K562 (cell line): ENCODE measurements around the gene NFYC. TPM values are rescaled to one million over a fixed set of nuclear protein-coding genes. Genes with fewer than 3 reads are reported as not detected.

ENCODE experiments used
- ATAC-seq: fragments of 200-7000 bp; cut with Tn5 transposase; 3 replicates; pipeline ENCODE4 v1.9.1; 2020; ENCODE audit warnings: moderate library complexity
- BruUV-seq: library from RNA; stranded (reverse); fragments of 400-500 nt; replicated peaks from 2 replicates; lab custom pipeline; 2021; lab: Mats Ljungman, UMichigan
- CTCF ChIA-PET: fragments of 300-600 bp; formaldehyde crosslinking; extraction: SDS; loops from one replicate; lab custom pipeline; 2021; ENCODE audit warnings: low intra/inter-chr PET ratio; lab: Yijun Ruan, JAX
- POLR2A ChIA-PET: fragments of 300-600, 350-650 bp; sonication (Branson Sonifier 250); formaldehyde crosslinking; extraction: SDS; loops from one replicate; lab custom pipeline; 2021; ENCODE audit warnings: antibody characterized with exemption, inconsistent platforms; lab: Yijun Ruan, JAX
- DNase-seq, 4 experiments: peaks; one replicate each; pipeline versions ENCODE4 v3.0.0 to v3.0.0-alpha.2; 2011 to 2018; ENCODE audit warnings: low spot score in 3 of 4, mixed read lengths in 3 of 4; ENCODE audit errors: extremely low read depth in 1 of 4
- FAIRE-seq: peaks from 2 replicates; lab custom pipeline; 2011; peaks lifted over from hg19 to GRCh38; lab: Jason Lieb, UNC
- H2AFZ ChIP-seq: 2 replicates; pipeline ENCODE4 v1.6.0; 2011; ENCODE audit warnings: low read depth, low read length, control low read depth, inconsistent platforms
- H3K27ac ChIP-seq: fragments of 200-600 bp; 3 replicates; pipeline ENCODE4 v1.8.0; 2011; ENCODE audit warnings: low read depth, mild to moderate bottlenecking, control low read depth, inconsistent platforms, low read length, moderate library complexity, mixed read lengths; ENCODE audit errors: extremely low read depth
- H3K27me3 ChIP-seq, 2 experiments: fragments of 300-600 bp in 1 of 2; 2 replicates in 1 of 2; 3 replicates in 1 of 2; pipeline versions ENCODE4 v1.6.0 to v1.8.0; 2011; ENCODE audit warnings: inconsistent platforms in 2 of 2, low read length in 2 of 2, mild to moderate bottlenecking in 1 of 2, mixed read lengths in 1 of 2, moderate library complexity in 1 of 2; ENCODE audit not compliant: control insufficient read depth in 2 of 2, insufficient read depth in 2 of 2
- H3K36me3 ChIP-seq: fragments of 300-600 bp; 3 replicates; pipeline ENCODE4 v1.8.0; 2011; ENCODE audit warnings: mild to moderate bottlenecking, low read length, inconsistent platforms; ENCODE audit not compliant: control insufficient read depth, insufficient read depth
- H3K4me1 ChIP-seq, 2 experiments: fragments of 200-600 bp in 1 of 2; replicated peaks in 1 of 2; 2 replicates in 1 of 2; 3 replicates in 1 of 2; pipeline versions ENCODE4 v1.5.1 to v1.8.0; 2011; ENCODE audit warnings: inconsistent platforms in 2 of 2, low read length in 2 of 2, mild to moderate bottlenecking in 1 of 2, mixed read lengths in 1 of 2, moderate library complexity in 1 of 2; ENCODE audit not compliant: control insufficient read depth in 2 of 2, insufficient read depth in 2 of 2
- H3K4me2 ChIP-seq: 2 replicates; pipeline ENCODE4 v1.6.1; 2011; ENCODE audit warnings: low read length, control low read depth, inconsistent platforms, mixed read lengths; ENCODE audit not compliant: insufficient read depth
- H3K4me3 ChIP-seq: fragments of 200-600 bp; sonication (generic), shearing (Covaris generic); 2 replicates; pipeline ENCODE4 v1.5.1; 2016; ENCODE audit warnings: control low read depth, inconsistent platforms
- H3K79me2 ChIP-seq: fragments of 200-600 bp; 3 replicates; pipeline ENCODE4 v1.8.0; 2011; ENCODE audit warnings: low read length, inconsistent platforms; ENCODE audit not compliant: control insufficient read depth, insufficient read depth
- H3K9ac ChIP-seq, 2 experiments: 2 replicates each; pipeline versions ENCODE4 v1.6.0 to v1.6.1; 2011; ENCODE audit warnings: low read depth in 2 of 2, low read length in 2 of 2, control low read depth in 1 of 2, inconsistent platforms in 1 of 2, mild to moderate bottlenecking in 1 of 2, mixed read lengths in 1 of 2; ENCODE audit not compliant: insufficient read depth in 1 of 2
- H3K9me1 ChIP-seq: one replicate; pipeline ENCODE4 v1.6.0; 2011; ENCODE audit warnings: inconsistent platforms, mild to moderate bottlenecking, low read length, moderate library complexity; ENCODE audit not compliant: control insufficient read depth, insufficient read depth
- H3K9me3 ChIP-seq: replicated peaks from 2 replicates; pipeline ENCODE4 v1.5.1; 2011; ENCODE audit warnings: low read depth, low read length, inconsistent platforms; ENCODE audit not compliant: control insufficient read depth, insufficient read depth
- H4K20me1 ChIP-seq: replicated peaks from 2 replicates; pipeline ENCODE4 v1.6.1; 2011; ENCODE audit warnings: low read length, inconsistent platforms, mixed read lengths; ENCODE audit not compliant: control insufficient read depth, insufficient read depth
- CBFB ChIP-seq: sonication (generic); formaldehyde crosslinking; IDR thresholded peaks from 2 replicates; pipeline ENCODE4 v1.4.0; 2020; ENCODE audit warnings: mild to moderate bottlenecking, missing genetic modification reagents
- CBX5 ChIP-seq: IDR thresholded peaks from 2 replicates; pipeline ENCODE4 v1.6.1; 2014; ENCODE audit warnings: low read depth, borderline replicate concordance
- HMGN3 ChIP-seq: IDR thresholded peaks from 2 replicates; pipeline ENCODE4 v1.6.1; 2011; ENCODE audit warnings: borderline replicate concordance, low read depth, mild to moderate bottlenecking, mixed read lengths, low read length; ENCODE audit not compliant: insufficient read length; ENCODE audit errors: extremely low read depth
- HNRNPH1 ChIP-seq: fragments of 200-400 bp; formaldehyde crosslinking; optimal IDR thresholded peaks from 2 replicates; pipeline ENCODE3; 2017; ENCODE audit warnings: low read depth, mild to moderate bottlenecking, low read length, moderate library complexity
- PHB2 ChIP-seq: fragments of 450-650 bp; IDR thresholded peaks from 2 replicates; pipeline ENCODE4 v1.6.1; 2017; ENCODE audit warnings: low read depth
- RCOR1 ChIP-seq, 2 experiments: IDR thresholded peaks; 2 replicates each; pipeline ENCODE4 v1.6.1; 2012; ENCODE audit warnings: low read depth in 2 of 2, low read length in 2 of 2, borderline replicate concordance in 1 of 2, improper control_type of control experiment in 1 of 2
- SLC30A9 ChIP-seq: fragments of 250-450 bp; sonication (Bioruptor Pico); IDR thresholded peaks from 2 replicates; pipeline ENCODE4 v1.8.0; 2022; ENCODE audit warnings: mild to moderate bottlenecking, moderate library complexity
- ZKSCAN1 ChIP-seq: fragments of 150-350 bp; IDR thresholded peaks from 2 replicates; pipeline ENCODE4 v1.6.1; 2016; ENCODE audit warnings: low read depth, low read length
- ZNF175 ChIP-seq: fragments of 200-800 bp; sonication (Bioruptor generic); IDR thresholded peaks from 2 replicates; pipeline ENCODE4 v1.6.1; 2016; ENCODE audit warnings: low read depth, mild to moderate bottlenecking, missing genetic modification characterization, missing compliant biosample characterization
- WGBS: fragments of 100-300 bp; shearing (Covaris generic); methylation state at CpG from one replicate; pipeline ENCODE4 v1.1.6; 2016; ENCODE audit warnings: low coverage, mixed read lengths; ENCODE audit not compliant: insufficient coverage; ENCODE audit errors: missing lambda C conversion rate; 5-methylcytosine and 5-hydroxymethylcytosine counted together
- in situ Hi-C: fragments of 300-500 bp; cut with MboI; formaldehyde crosslinking; loops from 4 replicates; pipeline ENCODE4 v1.15.0; 2018; ENCODE audit warnings: inconsistent platforms, mixed read lengths
- intact Hi-C: fragments of 100-400 bp; cut with micrococcal nuclease; formaldehyde crosslinking; loops from 2 replicates; pipeline ENCODE4 v1.14.2; 2022
- polyA plus RNA-seq, 8 experiments: library from polyadenylated mRNA; depleted of rRNA in 4 of 8; stranded (reverse) in 5 of 8; unstranded in 3 of 8; fragments of >200 nt; fragmentation: Nextera tagmentation in 2 of 8; fragmentation: Illumina TruSeq in 1 of 8; extraction: Ambion mirVana in 2 of 8; extraction: Trizol in 1 of 8; gene quantifications; 2 replicates each; pipeline versions ENCODE4 v1.2.1 to v1.2.3, GENCODE V29; 2011 to 2014; ENCODE audit warnings: inconsistent platforms in 1 of 8, missing spikeins in 1 of 8
- total RNA-seq, 7 experiments: library from RNA; depleted of rRNA in 6 of 7; stranded (reverse); fragments of >200 nt in 6 of 7; fragmentation: Illumina TruSeq in 2 of 7; extraction: Trizol in 2 of 7; gene quantifications; 2 replicates each; pipeline versions ENCODE4 v1.2.1 to v1.2.3, GENCODE V29; 2011 to 2021; ENCODE audit warnings: low replicate concordance in 1 of 7
- TF ChIP-seq, protein P1 (sequence below): fragments of 450-650 bp; IDR thresholded peaks from 2 replicates; pipeline ENCODE4 v1.6.1; 2018; ENCODE audit not compliant: partially characterized antibody

NFYC gene
- total and polyA plus RNA-seq, 9 of the 15 experiments (the other 6 are each of a cell fraction or from before 2014, with no cell fraction given): 4.8 to 59.8 (median 41.1) TPM

DNA sequence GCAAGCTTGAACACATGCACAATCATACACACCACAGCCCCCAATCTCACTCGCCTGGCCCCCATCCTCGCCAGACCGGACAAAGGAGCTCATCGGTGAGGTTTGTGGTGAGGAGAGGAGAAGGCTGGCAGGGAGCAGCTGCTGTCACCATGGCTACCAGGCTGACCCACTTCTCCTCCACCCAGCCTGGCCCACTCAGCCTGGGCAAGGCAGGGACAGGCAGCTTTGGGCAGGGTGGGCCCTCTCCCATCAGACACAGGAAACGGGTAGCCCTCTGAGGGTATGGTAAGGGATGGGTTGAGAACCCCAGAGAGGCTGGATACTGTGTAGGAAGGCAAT, 41.9 kb upstream of the NFYC start:
- Histone ChIP-seq H3K9me3 (no peaks in the 10 kb centered on the region), H3K4me3 (no peak overlapping the region), H2AFZ (no peak overlapping the region), H3K9ac (peak overlapping the region in 1 of 2 experiments; percentile 49; a peak in 1 of 4 replicates), H4K20me1 (peaks cover 22% of the 10 kb centered on the region), H3K79me2 (no peaks in the 10 kb centered on the region), H3K27me3 (peaks cover 12 to 45% of the 10 kb centered on the region in 2 experiments; a peak in 4 of 5 replicates), H3K36me3 (no peaks in the 10 kb centered on the region), H3K27ac (no peak overlapping the region), H3K4me1 (peaks cover 17 to 19% of the 10 kb centered on the region in 2 experiments; a peak in 4 of 5 replicates), H3K9me1 (peaks cover 9% of the 10 kb centered on the region), H3K4me2 (no peak overlapping the region)
- ATAC-seq: no peak
- DNase-seq: no peak
- in situ Hi-C loops: no loop called here
- FAIRE-seq: no peak
- no peak for TF ChIP-seq CBX5
- TF ChIP-seq CBFB (CRISPR knock-in tag): 0 out of 2 replicates have a peak, but pooled peaks have one; percentile 16
- no peak for TF ChIP-seq PHB2
- TF ChIP-seq ZNF175 (CRISPR knock-in tag): no peak
- no peak for TF ChIP-seq RCOR1 (IDR thresholded peaks at IDR 0.05; ENCODE audit: borderline replicate concordance in 1 of 2, low read depth in 2 of 2, low read length in 2 of 2)
- no peak for TF ChIP-seq SLC30A9 (CRISPR knock-in tag)
- intact Hi-C loops: no loop called here
- 12% methylated on average over 5 of the region's 5 CpGs for WGBS
- POLR2A ChIA-PET: interaction anchor here (0.7 kb wide), 1 partner anchor 15 kb away, joined by 3 read pairs; no protein-coding TSS in a partner anchor
- CTCF ChIA-PET: no interaction called here
- BruUV-seq: no TSS peak

DNA sequence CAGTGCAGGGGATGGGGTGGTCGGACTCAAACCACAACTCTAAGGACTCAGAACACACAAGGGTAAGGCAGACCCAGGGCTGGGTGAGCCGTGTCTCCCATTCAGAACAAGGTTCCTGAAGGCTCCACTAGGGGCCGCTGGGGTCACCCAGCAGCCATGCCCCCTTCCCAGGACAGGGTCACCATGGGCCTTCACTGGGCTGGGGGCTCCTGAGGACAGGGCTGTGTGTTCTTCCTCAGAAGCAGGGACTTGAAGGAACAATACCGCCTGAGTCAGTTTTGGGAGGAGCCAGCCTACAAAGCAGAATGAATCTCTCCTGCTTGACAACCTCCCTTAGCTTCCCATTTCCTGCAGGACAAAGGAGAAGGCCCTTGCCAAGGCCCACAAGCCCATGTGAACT, 41.4 kb upstream of the NFYC start:
- Histone ChIP-seq H3K9me3 (no peaks in the 10 kb centered on the region), H2AFZ (peak overlapping the region; percentile 17; the same call in 1 of the 2 replicates), H3K79me2 (no peaks in the 10 kb centered on the region), H3K9me1 (peaks cover 4% of the 10 kb centered on the region), H3K36me3 (no peaks in the 10 kb centered on the region), H3K4me3 (no peak overlapping the region), H3K9ac (no peak overlapping the region), H4K20me1 (peaks cover 22% of the 10 kb centered on the region), H3K27me3 (peaks cover 12 to 50% of the 10 kb centered on the region in 2 experiments; a peak in 4 of 5 replicates), H3K4me2 (no peak overlapping the region; the same call in 1 of the 2 replicates), H3K27ac (no peak overlapping the region; the same call in 2 of the 3 replicates), H3K4me1 (peaks cover 12 to 19% of the 10 kb centered on the region in 2 experiments; a peak in 4 of 5 replicates)
- 2% methylated on average over 4 of the region's 4 CpGs for WGBS
- peak; percentile 87 for FAIRE-seq
- no TSS peak for BruUV-seq
- ChIA-PET POLR2A (interaction anchor here (0.7 kb wide), 1 partner anchor 16 kb away, joined by 3 read pairs; no protein-coding TSS in a partner anchor), CTCF (no interaction called here)
- peak; percentile 50 to 62 (median 59) for DNase-seq
- in situ Hi-C loops: no loop called here
- ATAC-seq: peak; percentile 94
- intact Hi-C loops: no loop called here
- no peak for TF ChIP-seq ZKSCAN1
- TF ChIP-seq, protein P1, sequence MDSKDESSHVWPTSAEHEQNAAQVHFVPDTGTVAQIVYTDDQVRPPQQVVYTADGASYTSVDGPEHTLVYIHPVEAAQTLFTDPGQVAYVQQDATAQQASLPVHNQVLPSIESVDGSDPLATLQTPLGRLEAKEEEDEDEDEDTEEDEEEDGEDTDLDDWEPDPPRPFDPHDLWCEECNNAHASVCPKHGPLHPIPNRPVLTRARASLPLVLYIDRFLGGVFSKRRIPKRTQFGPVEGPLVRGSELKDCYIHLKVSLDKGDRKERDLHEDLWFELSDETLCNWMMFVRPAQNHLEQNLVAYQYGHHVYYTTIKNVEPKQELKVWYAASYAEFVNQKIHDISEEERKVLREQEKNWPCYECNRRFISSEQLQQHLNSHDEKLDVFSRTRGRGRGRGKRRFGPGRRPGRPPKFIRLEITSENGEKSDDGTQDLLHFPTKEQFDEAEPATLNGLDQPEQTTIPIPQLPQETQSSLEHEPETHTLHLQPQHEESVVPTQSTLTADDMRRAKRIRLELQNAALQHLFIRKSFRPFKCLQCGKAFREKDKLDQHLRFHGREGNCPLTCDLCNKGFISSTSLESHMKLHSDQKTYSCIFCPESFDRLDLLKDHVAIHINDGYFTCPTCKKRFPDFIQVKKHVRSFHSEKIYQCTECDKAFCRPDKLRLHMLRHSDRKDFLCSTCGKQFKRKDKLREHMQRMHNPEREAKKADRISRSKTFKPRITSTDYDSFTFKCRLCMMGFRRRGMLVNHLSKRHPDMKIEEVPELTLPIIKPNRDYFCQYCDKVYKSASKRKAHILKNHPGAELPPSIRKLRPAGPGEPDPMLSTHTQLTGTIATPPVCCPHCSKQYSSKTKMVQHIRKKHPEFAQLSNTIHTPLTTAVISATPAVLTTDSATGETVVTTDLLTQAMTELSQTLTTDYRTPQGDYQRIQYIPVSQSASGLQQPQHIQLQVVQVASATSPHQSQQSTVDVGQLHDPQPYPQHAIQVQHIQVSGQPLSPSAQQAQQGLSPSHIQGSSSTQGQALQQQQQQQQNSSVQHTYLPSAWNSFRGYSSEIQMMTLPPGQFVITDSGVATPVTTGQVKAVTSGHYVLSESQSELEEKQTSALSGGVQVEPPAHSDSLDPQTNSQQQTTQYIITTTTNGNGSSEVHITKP: no peak
- TF ChIP-seq HMGN3: no peak
- no peak for TF ChIP-seq HNRNPH1
